HG02588 (cell line): ENCODE data around the gene CTIF.

Source experiments
- ATAC-seq: cut with Tn5 transposase; IDR thresholded peaks from one replicate; pipeline ENCODE4 v1.9.1; 2021; ENCODE audit warnings: mild to moderate bottlenecking, moderate library complexity; ENCODE audit not compliant: unreplicated experiment

The CTIF gene

DNA sequence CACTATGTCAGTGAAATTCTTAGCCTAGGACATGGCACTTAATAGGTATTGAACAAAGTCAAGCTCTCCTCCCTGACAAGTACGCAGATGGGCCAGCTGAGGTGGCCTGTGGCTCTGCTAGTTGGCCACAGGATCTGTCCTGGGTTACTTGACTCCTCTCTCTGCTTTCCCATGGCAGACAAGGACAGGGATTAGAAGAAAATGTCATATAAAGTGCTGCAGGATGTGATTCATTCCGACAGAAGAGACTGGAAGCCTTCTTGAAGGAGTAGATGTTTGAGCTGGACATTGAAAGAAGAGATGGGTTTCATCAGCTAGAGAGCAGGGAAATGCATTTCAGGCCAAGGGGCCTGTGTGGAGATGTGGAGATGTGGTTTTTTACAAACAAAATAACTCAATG, 365.3 kb downstream of the CTIF start:
- ATAC-seq, result no peak

DNA sequence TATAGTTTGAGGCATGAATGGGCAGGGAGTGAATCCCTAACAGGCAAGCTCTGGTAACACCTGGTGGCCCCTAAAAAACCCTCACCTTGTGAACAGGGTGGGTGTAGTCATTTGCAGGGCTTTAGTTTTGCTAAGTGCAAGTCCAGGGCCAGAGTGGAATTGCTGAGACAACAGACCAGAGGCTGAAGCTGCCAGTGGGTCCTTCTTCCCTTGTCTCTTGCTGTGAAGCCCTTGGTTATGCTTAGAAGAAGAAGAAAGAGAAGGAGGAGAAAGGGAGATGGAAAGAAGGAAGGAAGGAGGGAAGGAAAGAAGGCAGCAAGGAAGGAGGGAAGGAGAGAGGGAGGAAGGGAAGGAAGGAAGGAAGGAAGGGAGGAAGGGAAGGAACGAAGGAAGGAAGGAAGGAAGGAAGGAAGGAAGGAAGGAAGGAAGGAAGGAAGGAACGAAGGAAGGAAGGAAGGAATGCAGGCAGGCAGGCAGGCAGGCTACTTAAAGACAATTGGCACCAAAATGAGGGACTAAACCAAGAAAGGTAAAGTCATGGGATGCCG, 366.1 kb downstream of the CTIF start:
- no peak for ATAC-seq

DNA sequence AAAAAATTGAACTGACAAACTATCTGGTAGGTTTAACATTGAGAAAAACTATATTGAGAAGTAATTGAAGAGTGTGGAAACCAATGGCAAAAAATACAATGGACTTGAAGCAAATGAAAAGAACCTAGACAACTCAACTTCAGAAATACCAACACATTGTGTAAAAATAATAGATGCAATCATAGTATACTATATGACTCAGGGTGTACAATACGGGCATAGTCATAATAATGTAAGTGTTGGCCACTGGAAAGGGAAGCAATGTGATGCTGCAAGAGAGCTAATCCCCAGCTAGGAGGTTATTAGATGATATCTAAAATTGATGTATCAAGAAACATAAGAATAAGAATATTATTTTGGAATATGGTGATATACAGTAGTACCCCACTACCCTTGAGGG, 366.7 kb downstream of the CTIF start:
- no peak for ATAC-seq

DNA sequence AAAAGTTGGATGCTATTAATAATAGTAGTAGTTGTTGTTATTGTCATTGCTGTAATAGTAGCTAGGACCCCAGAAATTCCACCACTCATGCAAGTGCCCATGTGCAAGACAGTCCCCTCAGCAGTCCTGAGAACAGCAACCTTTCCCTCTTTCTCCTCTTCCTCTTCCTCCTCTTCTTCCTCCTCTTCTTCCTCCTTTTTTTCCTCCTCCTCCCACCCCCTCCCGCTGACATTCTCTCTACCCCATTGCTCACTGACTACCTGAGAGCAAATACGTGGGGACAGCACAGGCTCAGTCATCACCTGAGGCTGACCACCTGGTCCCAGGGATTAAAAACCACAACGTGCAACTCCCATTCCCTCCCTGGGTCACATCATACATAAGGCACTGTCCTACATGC, 370.1 kb downstream of the CTIF start:
- ATAC-seq, result no peak

DNA sequence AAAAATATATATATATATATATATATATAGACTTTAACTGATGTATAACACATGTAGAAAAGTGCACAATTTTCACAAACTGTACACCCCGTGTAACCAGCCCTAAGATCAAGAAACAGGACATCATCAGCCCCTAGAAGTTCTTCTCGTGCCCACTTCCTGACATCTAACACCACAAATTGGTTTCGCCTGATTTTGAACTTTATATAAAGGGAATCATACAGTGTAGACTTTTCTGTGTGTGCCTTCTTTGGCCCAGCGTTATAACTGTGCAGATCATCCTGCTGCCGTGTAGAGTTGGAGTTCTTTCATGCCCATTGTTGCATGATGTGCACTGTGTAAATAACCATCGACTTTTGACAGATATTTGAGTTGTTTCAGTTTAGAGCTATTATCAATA, 370.9 kb downstream of the CTIF start:
- no peak for ATAC-seq

DNA sequence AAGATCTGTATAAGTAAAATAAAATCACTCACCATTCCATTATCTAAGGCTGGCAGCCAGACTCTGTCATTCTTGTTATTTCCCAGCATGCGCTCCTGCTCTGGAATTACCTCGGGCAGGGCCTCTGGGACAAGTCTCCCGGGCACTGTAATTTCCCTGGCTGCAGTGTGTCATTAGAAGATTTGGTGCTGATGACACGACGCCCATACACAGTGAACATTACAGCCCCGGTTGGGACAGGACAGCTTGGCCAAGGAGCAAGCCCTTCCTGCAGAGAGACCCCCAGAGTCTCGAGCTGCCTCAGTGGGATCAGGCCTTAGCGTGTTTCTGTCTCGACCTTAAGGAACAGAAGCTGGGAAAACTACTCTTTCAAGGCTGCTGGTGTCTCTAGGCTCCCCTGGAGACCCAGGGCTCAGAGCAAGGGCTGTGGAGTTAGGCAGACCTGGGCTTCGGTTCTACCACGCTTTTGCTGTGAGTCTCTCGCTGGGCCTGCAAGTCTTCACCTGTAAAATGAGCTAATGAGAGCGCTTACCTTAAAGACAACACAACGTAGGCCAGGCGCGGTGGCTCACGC, 372.2 kb downstream of the CTIF start:
- no peak for ATAC-seq
